GM10847 (cell line): ENCODE results near the gene FPGS.

Source experiments
- POLR2A ChIP-seq: IDR thresholded peaks from 2 replicates; pipeline ENCODE4 v1.6.1; 2011; ENCODE audit not compliant: insufficient read length; ENCODE audit errors: extremely low read depth

Gene FPGS

DNA sequence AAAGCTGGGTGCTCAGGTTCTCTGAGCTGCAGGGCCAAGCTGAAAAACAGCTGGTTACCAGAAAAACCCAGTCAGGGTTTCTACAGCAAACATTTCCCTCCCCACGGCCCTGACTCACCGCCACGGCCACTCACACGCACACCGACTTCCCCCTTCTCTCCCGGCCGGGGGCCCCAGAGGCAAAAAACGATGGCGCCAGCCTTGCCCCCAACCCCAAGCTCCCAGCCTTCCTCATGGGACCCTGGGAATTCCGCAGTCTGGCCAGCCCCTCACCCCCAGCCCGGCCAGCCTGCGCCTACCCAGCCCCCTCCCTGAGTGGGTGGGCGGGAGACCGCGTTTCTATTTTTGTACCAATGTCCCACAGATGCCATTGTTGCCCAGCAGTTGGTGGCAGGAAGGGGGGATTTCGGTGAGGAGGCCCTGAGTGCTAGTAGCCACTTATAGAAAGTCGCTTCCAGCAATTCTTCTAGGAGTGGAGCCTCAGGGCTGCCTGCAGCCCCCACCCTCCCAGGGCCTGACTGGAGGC is 33.4 kb downstream of the FPGS start:
- no peak for TF ChIP-seq POLR2A

DNA sequence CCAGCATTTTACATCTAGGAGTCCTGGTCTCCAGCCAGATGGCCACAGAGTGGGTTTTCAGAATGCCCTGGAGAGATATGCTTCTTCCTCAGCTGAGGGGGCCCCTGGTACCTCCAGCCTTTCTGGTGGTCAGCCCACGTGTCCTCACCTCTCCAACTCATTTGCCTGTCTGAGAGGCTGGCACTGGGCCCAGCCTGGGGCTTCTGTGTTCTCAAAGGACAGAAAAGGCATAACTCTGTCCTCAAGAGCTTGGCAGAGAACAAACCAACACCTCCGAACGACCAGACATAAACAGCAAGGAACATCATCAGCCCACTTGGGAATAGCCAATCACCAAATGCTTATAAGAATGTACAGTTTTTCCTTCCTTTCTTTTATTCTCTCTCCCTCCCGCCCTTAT is 34.7 kb downstream of the FPGS start:
- TF ChIP-seq POLR2A: no peak

DNA sequence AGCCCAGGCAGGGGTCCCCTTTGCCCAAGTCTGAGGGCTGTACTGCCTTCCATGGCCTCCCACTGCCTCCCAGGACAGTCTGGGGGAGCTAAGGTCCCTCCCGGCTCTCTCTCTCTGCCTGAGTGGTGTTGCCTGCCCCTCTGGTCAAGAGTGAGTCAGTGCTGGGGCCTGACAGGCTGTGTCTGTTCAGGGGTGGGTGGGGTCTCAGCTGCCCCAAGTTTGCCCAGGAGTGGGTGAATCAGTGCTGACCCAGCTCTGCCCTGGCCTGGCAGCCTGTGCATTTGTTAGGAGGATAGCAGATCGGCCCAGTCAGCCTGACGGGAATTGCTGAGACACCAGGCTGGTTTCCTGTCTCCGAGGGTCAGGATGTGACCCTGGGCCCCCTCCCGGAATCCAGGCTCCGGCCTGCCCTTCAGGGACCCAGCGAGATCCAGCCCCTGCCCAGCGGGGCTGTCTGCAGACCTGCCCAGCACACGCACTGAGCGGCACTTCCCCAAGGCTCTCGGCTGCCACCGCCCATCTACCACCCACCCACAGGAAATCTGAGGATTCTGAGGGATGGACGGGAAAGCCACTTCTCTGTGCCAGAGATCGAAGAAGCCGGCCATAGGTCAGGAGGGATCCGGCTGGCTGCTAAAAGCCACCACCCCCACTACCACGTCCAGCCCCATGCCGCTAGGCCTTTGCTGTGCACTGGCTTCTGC is 35.8 kb downstream of the FPGS start:
- no peak for TF ChIP-seq POLR2A

DNA sequence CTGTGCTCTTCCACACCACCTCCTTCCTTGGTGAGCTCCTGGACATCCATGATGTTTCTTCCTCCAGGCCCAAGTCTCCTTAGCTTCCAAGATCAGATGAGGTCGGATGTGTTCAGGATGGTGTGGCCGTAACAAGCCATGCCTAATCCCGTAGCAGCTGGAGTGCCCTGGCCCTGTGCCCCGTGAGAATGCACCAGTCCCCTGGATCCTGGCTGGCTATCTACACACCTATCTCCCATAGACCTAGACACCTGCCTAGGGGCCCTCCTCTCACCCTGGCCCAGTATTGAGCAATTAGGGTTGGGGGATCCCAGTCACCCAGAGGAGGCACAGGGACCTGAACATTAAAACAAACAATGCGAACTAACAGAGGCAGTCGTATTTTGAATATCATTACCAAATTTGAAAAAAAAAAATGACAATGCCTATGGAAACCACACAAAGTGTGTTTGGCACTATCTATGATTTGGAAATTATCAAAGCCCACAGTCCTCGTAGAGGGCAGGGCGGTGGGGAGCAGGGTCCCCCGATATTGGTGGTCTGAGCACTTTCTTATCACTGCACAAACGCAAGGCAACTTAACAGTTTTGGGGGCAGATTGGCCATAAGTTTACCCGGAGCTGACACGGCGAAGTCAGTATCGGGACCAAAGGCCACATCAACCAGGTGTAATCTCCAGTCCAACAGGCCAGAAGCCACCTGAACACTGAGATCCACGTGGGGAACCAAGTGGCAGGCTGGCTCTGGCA is 38.6 kb downstream of the FPGS start:
- TF ChIP-seq POLR2A: no peak

DNA sequence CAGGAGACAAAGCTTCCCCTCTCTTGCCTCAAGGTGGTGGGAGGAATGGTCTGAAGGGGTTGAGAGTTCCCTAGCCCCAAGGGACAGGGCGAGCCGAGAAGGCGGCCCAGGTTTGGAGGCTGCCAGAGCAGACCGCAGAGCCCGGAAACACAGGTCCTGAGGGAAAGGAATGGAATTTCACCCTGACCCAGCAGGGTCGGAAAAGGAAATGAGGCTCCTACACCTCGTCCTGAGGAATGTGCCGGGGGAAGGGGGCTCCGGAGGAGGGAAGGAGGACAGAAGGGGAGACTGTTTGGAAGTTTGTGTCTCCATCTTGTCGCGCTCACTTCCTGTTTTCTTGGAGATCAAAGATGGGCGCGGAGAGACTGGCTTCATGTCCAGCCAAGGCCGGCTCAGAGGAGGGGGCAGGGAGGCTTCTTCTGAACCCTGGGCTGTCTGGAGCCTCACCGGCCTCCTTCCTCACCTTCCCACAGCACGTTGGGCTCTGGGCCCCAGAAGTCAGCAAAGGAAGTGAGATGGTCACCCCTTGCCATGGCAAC is 42.2 kb downstream of the FPGS start:
- no peak for TF ChIP-seq POLR2A

DNA sequence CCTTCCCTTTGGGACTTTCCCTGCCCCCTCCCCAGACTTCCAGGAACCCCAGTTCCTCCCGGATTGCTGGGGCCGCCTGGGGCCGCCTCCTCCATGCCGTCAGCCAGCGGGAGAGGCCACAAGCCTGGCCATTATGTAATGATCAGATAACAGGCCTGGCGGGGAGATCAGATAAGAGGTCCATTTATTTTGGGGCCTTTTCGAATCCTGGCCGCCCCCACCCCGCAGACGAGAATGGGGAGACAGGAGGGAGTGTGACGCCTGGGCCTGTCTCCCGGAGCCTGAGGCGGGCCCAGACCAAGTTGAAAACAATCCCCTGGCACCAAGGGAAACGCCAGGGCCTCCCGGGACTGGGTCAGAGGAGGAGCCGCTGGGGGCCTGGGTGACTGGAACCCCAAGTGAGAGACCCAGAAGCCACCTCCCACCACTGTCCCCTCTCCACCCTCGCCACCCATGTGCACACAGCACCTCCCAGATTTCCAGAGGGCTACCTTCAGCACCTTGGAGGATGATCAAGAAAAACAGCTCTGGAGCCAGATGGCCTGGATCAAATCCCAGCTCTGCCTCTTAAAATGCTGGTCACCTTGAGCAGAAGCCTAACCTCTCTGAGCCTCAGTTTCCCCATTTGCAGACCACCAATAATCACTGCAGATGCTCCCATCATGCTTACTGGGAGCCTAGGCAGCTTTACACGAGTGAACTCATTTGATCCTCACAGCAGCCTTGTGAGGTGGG is 43.9 kb downstream of the FPGS start:
- no peak for TF ChIP-seq POLR2A

DNA sequence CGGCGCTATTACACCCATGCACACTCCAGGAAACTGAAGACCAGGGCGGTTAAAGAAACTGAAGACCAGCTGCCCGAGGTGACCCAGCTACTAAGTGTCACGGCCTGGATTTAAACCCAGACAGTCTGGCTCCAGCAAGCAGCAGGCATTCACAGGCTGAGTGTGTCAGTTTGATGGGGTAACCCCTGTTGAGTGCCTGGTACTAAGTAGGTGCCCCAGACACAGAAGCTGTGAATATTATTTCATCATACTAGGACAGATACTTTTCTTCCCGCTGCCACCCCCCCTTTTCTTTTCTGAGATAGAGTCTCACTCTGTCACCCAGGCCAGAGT is 44.5 kb downstream of the FPGS start:
- TF ChIP-seq POLR2A: no peak

DNA sequence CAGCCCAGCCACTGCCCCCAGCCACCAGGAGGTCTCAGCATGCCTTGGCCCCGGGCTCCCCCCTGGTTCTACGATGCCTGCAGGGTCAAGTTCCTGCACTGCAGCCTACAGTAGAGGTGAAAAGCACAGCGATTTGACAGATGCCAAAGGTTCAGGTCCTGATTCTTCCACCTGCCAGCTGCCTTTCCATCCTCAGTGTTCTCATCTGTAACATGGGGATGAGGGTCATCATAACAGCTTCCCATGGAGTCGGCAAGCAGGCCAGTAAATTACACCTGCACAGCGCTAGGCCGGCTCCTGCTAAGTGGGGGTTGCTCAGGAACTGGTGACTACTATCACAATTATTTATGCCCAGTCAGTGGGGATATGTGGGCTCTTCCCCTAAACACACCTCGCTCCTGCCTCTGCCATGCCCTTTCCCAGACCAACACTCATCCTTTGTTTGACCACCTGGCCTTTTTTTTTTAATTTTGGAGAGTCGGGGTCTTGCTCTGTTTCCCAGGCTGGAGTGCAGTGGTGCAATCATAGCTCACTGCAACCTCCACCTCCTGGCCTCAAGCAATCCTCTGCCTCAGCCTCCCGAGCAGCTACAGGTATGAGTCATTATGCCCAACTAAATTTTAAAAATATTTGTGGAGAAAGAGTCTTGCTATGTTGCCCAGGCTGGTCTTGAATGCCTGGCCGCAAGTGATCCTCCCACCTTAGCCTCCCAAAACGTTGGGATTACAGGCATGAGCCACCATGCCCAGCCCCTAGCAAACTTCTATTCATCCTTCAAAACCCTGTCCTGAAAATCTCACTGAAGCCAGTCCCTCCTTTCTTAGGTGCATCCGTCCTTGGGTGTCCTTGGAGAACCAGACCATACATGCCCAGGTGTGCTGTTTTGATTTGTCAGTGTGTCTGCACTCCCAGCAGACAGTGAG is 45.4 kb downstream of the FPGS start:
- no peak for TF ChIP-seq POLR2A

DNA sequence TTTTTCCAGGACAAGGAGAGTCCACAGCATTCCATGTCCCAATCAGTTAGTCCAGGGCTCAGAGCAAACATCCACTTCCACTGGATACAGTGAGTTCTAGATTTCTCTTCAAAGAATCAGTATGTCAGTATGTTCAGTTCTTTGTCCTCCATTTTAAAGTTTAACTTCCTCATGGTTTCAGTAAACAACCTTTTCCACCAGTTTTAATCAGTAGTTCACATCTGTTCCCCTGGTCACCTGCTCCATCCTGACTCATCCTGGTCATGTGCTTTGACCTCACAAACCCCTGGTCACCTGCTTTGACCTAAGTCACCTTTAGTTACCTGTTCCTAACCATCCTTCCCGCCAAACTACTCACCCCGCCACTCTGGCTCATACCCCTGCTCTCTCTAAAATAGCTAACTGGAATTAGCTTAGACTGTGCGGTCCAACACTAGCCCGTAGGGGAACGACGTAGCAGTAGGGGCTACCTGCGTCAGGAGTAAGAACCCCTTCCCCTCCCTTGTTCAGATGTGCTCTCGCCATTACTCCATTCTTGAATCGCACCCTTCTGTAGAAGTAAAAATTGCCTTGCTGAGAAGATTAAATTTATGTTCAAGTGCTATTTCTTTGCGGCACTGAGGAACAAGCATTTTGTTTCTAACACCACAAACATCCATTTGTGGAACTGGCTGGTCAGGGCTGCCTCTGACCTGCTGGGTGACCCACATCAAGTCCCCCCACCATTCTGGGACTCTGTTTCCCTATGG is 46.2 kb downstream of the FPGS start:
- TF ChIP-seq POLR2A: no peak

DNA sequence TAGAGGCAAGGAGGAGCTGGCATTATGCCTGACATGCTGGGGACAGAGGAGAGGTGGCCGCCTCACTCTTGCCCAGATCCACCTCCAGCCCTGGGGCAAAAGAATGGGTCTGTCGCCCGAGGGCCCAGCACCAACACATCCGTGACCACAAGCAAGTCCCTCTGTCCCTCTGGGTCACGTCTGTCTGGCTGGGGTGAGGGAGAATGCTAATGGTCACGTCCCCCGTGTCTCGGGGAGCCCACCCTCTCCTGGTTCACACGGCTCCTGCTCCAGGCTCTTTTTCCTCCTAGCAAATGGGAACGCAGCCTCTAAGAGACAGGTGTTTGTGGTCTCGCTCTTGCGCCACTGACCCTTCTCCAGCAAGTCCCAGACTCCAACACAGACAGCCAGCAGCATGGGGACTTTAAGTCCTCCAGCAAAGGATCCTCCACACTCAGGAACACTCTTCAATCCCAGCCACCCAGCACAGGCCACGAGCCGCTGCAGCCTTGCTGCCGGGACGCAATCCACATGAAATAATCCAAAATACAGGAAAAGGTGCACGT is 47.7 kb downstream of the FPGS start:
- no peak for TF ChIP-seq POLR2A

DNA sequence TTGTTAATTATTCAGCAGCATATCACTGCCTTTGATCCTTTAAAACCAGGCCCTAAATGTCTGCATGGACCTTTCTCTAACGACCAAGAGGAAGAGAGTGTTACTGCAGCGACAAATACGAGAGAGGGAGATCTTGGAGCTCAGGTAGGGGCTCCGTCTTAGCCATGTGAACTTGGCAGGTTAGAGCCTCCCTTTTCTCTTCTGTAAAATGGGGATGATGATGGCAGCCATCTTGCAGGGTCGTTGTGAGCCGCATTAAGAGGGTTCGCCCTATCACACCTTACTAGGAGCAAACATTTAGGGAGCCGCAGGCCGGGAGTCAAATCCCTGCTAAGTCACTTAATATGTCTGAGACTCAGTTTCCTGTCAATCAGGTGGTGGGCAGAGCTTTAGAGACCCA is 50.1 kb downstream of the FPGS start:
- TF ChIP-seq POLR2A: no peak

DNA sequence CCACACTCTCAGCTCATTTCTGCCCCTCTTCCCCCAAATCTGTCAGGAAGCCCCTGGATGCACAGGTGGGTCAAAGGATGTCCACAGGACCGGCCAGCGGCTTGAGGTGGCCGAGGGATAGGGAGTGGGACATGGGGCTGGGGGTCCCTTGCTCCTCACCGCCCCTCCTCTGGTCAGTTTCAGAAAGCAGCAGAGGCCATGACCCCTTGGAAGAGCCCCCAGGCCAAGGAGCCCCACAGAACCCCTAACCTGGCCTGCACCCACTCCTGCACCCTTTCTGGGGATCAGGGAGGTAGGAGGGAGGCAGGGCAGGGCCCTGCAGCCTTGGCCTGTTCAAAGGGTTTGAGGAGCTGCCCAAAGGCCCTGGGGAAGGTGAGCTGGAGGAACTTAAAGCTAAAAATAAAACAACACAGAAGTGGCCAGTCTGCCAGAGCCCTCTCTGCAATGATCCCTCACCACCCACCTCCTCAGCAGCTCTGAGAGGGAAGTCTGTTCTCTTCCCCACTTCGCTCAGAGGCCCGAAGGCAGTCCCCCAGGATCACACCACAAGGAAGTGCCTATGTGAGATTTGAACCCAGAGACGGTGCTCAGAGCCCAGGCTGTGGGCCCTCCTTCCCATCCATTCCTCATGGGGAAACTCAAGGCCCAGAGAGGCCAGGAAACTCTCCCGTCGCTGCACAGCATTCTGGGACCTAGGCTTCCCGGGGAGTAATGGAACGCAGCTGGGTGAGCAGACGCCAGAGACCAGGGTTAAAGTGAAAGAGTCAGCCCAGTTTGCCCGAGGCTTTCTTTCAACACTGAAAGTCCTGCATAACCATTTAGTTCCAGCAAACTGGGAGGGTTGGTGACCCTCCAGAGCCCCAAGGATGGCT is 50.9 kb downstream of the FPGS start:
- TF ChIP-seq POLR2A: no peak

DNA sequence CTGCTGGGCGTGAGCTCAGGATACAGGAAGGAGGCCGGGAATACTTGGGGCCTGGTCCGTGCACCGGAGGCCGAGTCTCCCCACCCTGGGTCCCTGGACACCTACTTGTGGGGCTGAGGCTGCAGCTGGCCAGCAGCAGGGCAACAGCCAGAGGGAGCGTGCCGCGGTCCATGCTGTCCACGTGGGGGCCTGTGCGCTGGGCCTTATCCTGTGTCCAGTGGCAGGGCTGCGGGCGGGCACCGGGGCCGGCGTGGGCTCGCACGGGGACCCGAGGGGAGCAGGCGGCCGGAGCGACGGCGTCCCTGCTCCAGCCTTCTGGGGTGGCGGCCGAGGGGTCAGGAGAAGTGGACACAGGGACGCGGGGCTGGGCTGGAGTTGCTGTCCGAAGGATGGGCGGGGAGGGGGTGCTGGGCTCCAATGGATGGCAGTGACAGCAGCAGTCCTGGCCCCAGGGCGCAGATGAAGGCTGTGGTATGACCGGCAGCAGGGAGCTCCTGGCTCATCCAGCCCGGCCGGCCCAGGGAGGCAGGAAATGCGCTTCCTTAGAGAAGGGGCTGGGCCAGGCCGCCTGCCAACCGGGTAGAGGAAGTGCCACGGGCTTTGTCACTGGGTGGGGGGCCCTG is 51.6 kb downstream of the FPGS start, which contains the start of gene ENG:
Gene ENG, minus strand, starts transcription at position 475 of the 623 bp plus-strand sequence. Its CDS starts 303 bp downstream, at position 172.
- no peak for TF ChIP-seq POLR2A

DNA sequence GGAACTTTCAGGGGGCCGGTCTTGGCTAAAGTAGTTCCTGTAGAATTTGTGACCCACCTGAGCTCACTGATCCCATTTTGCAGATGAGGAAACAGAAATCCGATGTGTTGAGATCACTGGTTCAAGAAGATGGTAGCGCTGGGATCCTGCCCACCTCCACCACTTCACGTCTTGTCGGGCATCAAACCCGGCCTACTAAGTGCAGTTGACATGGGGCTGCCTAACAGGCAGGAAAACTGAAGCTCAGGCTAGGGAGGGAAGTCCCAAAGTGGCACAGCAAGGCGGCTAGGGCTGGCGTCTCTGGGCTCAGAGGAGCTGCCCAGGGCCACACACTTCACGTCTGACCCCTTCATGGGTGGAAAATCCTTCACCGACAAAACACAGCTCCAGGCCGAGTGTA is 52.3 kb downstream of the FPGS start:
- TF ChIP-seq POLR2A: no peak
